HEK293 (cell line): ENCODE results near the gene RAB3GAP2.
A peak's percentile ranks its signal among the peaks of the same experiment; 100 is the strongest.

Experiments used
- CTCF ChIA-PET: fragments of 350-600 bp; formaldehyde crosslinking; extraction: SDS; loops from one replicate; lab custom pipeline; 2021; ENCODE audit warnings: antibody characterized with exemption; lab: Yijun Ruan, JAX
- POLR2A ChIA-PET: fragments of 300-600 bp; formaldehyde crosslinking; extraction: SDS; loops from one replicate; lab custom pipeline; 2020; ENCODE audit warnings: antibody characterized with exemption, inconsistent platforms; lab: Yijun Ruan, JAX
- H3K27ac ChIP-seq: fragments of 200-500 bp; sonication (Bioruptor generic); 2 replicates; pipeline ENCODE4 v1.5.1; 2014; ENCODE audit warnings: low read depth, low read length, control low read depth, inconsistent platforms; ENCODE audit errors: extremely low read depth
- H3K36me3 ChIP-seq, 2 experiments: fragments of 200-500 bp in 1 of 2; sonication (Bioruptor generic) in 1 of 2; 1 replicate in 1 of 2; 2 replicates in 1 of 2; pipeline ENCODE4 v1.5.1; 2014 to 2017; ENCODE audit warnings: inconsistent platforms in 2 of 2, low read length in 2 of 2; ENCODE audit not compliant: control insufficient read depth in 2 of 2, insufficient read depth in 1 of 2
- H3K4me1 ChIP-seq: fragments of 200-500 bp; sonication (Bioruptor generic); 2 replicates; pipeline ENCODE4 v1.5.1; 2014; ENCODE audit warnings: mild to moderate bottlenecking, low read length, inconsistent platforms; ENCODE audit not compliant: control insufficient read depth, insufficient read depth
- H3K4me3 ChIP-seq: 2 replicates; pipeline ENCODE4 v1.5.1; 2011; ENCODE audit warnings: low read depth, mild to moderate bottlenecking, control low read depth, low read length, moderate library complexity
- H3K9me3 ChIP-seq: fragments of 200-500 bp; sonication (Bioruptor generic); 2 replicates; pipeline ENCODE4 v1.5.1; 2014; ENCODE audit warnings: low read depth, low read length, inconsistent platforms; ENCODE audit not compliant: control insufficient read depth, insufficient read depth
- ATF2 ChIP-seq: fragments of 450-650 bp; formaldehyde crosslinking; IDR thresholded peaks from 2 replicates; pipeline ENCODE4 v1.5.1; 2016; ENCODE audit warnings: missing biosample characterization, missing genetic modification characterization, low read depth
- CTCF ChIP-seq: fragments of 450-650 bp; formaldehyde crosslinking; IDR thresholded peaks from 2 replicates; pipeline ENCODE4 v1.5.1; 2016; ENCODE audit warnings: missing biosample characterization, missing genetic modification characterization
- GFI1B ChIP-seq: fragments of 450-650 bp; formaldehyde crosslinking; IDR thresholded peaks from 2 replicates; pipeline ENCODE4 v1.5.1; 2016; ENCODE audit warnings: missing biosample characterization, missing genetic modification characterization
- MEIS1 ChIP-seq: sonication (generic); formaldehyde crosslinking; IDR thresholded peaks from 2 replicates; pipeline ENCODE4 v1.8.1; 2022; ENCODE audit warnings: missing genetic modification reagents, mild to moderate bottlenecking, borderline replicate concordance
- SCRT2 ChIP-seq: fragments of 450-650 bp; formaldehyde crosslinking; IDR thresholded peaks from 2 replicates; pipeline ENCODE4 v1.5.1; 2016; ENCODE audit warnings: missing biosample characterization, missing genetic modification characterization
- SETDB1 ChIP-seq: IDR thresholded peaks from one replicate; pipeline ENCODE4 v1.6.1; 2017; ENCODE audit warnings: mild to moderate bottlenecking, low read length, moderate library complexity, mixed read lengths; ENCODE audit not compliant: insufficient read length
- ZBTB48 ChIP-seq: fragments of 450-650 bp; formaldehyde crosslinking; IDR thresholded peaks from 2 replicates; pipeline ENCODE4 v1.5.1; 2016; ENCODE audit warnings: missing biosample characterization, missing genetic modification characterization
- ZFP37 ChIP-seq: fragments of 450-650 bp; formaldehyde crosslinking; IDR thresholded peaks from 2 replicates; pipeline ENCODE4 v1.5.1; 2016; ENCODE audit warnings: missing biosample characterization, missing genetic modification characterization
- ZFP69B ChIP-seq: fragments of 450-650 bp; formaldehyde crosslinking; IDR thresholded peaks from 2 replicates; pipeline ENCODE4 v1.5.1; 2016; ENCODE audit warnings: missing biosample characterization, missing genetic modification characterization
- ZNF211 ChIP-seq: fragments of 450-650 bp; formaldehyde crosslinking; IDR thresholded peaks from 2 replicates; pipeline ENCODE4 v1.5.1; 2016; ENCODE audit warnings: low read depth, missing biosample characterization, missing genetic modification characterization
- ZNF223 ChIP-seq: fragments of 450-650 bp; formaldehyde crosslinking; IDR thresholded peaks from 2 replicates; pipeline ENCODE4 v1.5.1; 2016; ENCODE audit warnings: missing biosample characterization, missing genetic modification characterization
- ZNF24 ChIP-seq: fragments of 450-650 bp; formaldehyde crosslinking; IDR thresholded peaks from 2 replicates; pipeline ENCODE4 v1.5.1; 2016; ENCODE audit warnings: missing biosample characterization, missing genetic modification characterization
- ZNF404 ChIP-seq: fragments of 450-650 bp; formaldehyde crosslinking; IDR thresholded peaks from 2 replicates; pipeline ENCODE4 v1.5.1; 2017; ENCODE audit warnings: missing biosample characterization, missing genetic modification characterization
- ZNF449 ChIP-seq: fragments of 450-650 bp; formaldehyde crosslinking; IDR thresholded peaks from 2 replicates; pipeline ENCODE4 v1.5.1; 2017; ENCODE audit warnings: missing biosample characterization, mild to moderate bottlenecking, missing genetic modification characterization, moderate library complexity
- ZNF513 ChIP-seq: fragments of 450-650 bp; IDR thresholded peaks from 2 replicates; pipeline ENCODE4 v1.5.1; 2018; ENCODE audit warnings: missing biosample characterization, missing genetic modification characterization
- ZNF610 ChIP-seq: fragments of 450-650 bp; formaldehyde crosslinking; IDR thresholded peaks from 2 replicates; pipeline ENCODE4 v1.5.1; 2016; ENCODE audit warnings: missing biosample characterization, missing genetic modification characterization, borderline replicate concordance
- ZNF670 ChIP-seq: fragments of 450-650 bp; formaldehyde crosslinking; IDR thresholded peaks from 2 replicates; pipeline ENCODE4 v1.5.1; 2016; ENCODE audit warnings: missing biosample characterization, missing genetic modification characterization, low read depth
- ZNF707 ChIP-seq: fragments of 450-650 bp; formaldehyde crosslinking; IDR thresholded peaks from 2 replicates; pipeline ENCODE4 v1.5.1; 2016; ENCODE audit warnings: missing biosample characterization, missing genetic modification characterization
- ZNF768 ChIP-seq: fragments of 450-650 bp; formaldehyde crosslinking; IDR thresholded peaks from 2 replicates; pipeline ENCODE4 v1.5.1; 2018; ENCODE audit warnings: missing biosample characterization, mild to moderate bottlenecking, missing genetic modification characterization
- ZNF791 ChIP-seq: fragments of 450-650 bp; formaldehyde crosslinking; IDR thresholded peaks from 2 replicates; pipeline ENCODE4 v1.5.1; 2016; ENCODE audit warnings: missing biosample characterization, missing genetic modification characterization
- ZSCAN16 ChIP-seq: fragments of 450-650 bp; formaldehyde crosslinking; IDR thresholded peaks from 2 replicates; pipeline ENCODE4 v1.5.1; 2016; ENCODE audit warnings: missing biosample characterization, missing genetic modification characterization
- ZSCAN30 ChIP-seq: fragments of 450-650 bp; IDR thresholded peaks from 2 replicates; pipeline ENCODE4 v1.5.1; 2018; ENCODE audit warnings: missing biosample characterization, mild to moderate bottlenecking, missing genetic modification characterization, moderate library complexity
- TF ChIP-seq, protein P1 (sequence below): fragments of 450-650 bp; formaldehyde crosslinking; IDR thresholded peaks from 2 replicates; pipeline ENCODE4 v1.5.1; 2016; ENCODE audit warnings: missing biosample characterization, missing genetic modification characterization

RAB3GAP2 gene

DNA sequence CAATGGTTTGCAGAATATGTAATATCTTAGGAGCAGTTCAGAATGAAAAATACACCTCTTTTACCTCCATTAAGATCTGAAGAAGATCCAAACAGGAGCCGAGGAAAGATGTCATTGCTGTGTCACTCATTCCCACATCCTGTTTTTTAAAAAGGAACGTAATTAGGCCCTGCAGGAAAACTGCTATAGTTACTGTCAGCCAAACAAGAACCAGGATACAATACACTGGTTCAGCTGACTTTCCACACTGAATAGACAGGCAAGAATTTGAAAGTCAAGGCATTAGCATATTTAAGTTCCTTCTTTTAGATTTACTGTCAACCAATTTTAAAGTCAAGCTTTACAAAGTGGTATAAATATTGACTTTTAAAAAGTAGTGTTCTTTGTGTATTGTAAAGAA, 114.5 kb downstream of the RAB3GAP2 start:
- no peaks in the 10 kb centered on the region for H3K9me3 ChIP-seq
- no peak overlapping the region for H3K27ac ChIP-seq
- TF ChIP-seq CTCF (no peak), ZNF404 (tag by site-specific recombination) (no peak), ZNF223 (tag by site-specific recombination) (no peak), SCRT2 (tag by site-specific recombination) (no peak), ZFP69B (tag by site-specific recombination) (no peak)
- no peaks in the 10 kb centered on the region for H3K4me1 ChIP-seq
- H3K4me3 ChIP-seq: no peak overlapping the region
- H3K36me3 ChIP-seq: peaks cover 5 to 75% of the 10 kb centered on the region in 2 experiments; a peak in 2 of 3 replicates
- CTCF ChIA-PET: interaction anchor here (1.9 kb wide), 1 partner anchor 32 kb away, joined by 6 read pairs; no protein-coding TSS in a partner anchor
- POLR2A ChIA-PET: no interaction called here

DNA sequence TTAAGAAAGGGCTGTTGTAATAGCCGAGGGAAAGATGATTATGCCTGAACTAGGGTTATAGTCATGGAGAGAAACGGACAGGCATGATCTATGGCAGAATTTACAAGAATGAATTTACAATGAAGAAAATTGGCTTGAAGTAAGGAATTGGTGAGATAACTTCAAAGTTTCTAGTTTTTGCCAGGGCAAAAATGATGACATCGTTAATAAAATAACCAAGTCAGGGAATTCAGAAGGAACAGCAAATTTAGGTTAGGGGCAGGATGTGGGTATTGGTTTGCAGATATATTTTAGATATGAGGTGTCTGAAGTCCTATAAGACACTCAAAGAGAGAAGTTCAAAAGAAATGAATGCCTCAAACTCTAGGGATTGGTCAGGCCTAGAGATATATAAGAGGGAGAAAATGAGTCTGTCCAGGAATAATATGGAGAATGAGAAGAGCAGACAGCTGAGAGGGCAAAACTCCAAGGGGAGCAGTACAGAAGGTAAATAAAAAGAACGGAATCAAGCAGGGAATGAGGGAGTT, 115.6 kb downstream of the RAB3GAP2 start:
- Histone ChIP-seq H3K4me1 (no peaks in the 10 kb centered on the region), H3K27ac (no peak overlapping the region), H3K36me3 (peaks cover 7 to 82% of the 10 kb centered on the region in 2 experiments; a peak in 2 of 3 replicates), H3K9me3 (no peaks in the 10 kb centered on the region), H3K4me3 (no peak overlapping the region)
- POLR2A ChIA-PET: no interaction called here
- TF ChIP-seq ATF2 (tag by site-specific recombination) (0 out of 2 replicates have a peak, but pooled peaks have one; percentile 46), ZNF513 (no peak)
- CTCF ChIA-PET: interaction anchor here (0.5 kb wide), 1 partner anchor 124 kb away, joined by 3 read pairs; no protein-coding TSS in a partner anchor

DNA sequence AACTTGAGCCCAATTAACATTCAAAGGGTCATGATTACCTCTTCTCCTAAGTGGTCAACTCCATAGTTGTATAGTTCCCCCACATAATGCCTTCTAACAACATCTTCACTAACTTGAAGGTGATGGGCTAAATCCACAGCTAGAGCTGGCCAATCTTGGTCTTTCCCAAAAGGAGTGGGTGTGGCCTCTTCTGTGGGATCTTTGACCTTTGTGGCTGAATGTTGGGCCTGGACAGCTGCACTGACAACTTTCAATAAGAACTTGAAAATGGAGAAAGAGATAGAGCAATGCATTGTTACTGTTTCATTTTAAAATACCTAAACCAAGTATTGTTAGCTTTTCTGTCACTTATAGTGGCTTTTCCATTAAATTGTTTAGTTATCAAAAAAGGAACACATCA, 119.1 kb downstream of the RAB3GAP2 start:
- H3K36me3 ChIP-seq: peaks cover 13 to 68% of the 10 kb centered on the region in 2 experiments

DNA sequence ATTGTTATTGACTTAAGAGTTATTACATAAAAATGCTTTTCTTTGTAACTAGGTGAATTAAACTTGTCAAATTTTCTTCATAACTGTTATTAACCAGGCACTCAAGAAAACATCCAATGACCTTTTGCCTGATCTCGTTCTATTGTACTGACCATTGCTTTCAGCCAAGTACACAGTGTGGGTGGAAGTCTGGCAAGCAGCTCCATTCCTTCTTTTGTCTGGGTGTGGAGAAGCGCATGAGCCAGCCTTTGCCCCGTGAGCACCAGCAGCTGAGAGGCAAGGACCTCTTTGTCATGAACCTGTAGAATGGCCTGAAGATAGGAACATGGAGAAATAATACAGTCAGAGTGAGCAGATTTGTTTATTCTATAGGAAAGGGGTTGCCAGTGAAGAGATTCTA, 120.8 kb downstream of the RAB3GAP2 start:
- Histone ChIP-seq H3K9me3 (no peaks in the 10 kb centered on the region), H3K4me3 (no peak overlapping the region), H3K27ac (no peak overlapping the region), H3K4me1 (no peaks in the 10 kb centered on the region), H3K36me3 (peaks cover 13 to 58% of the 10 kb centered on the region in 2 experiments)
- ChIA-PET POLR2A (no interaction called here), CTCF (no interaction called here)
- TF ChIP-seq SETDB1 (no peak), ZSCAN16 (no peak), ZBTB48 (tag by site-specific recombination) (no peak), ZFP37 (no peak), ZSCAN30 (tag by site-specific recombination) (no peak), ZNF449 (tag by site-specific recombination) (no peak), ZNF768 (tag by site-specific recombination) (no peak), MEIS1 (no peak), ZNF24 (tag by site-specific recombination) (no peak), ZNF791 (tag by site-specific recombination) (no peak), ZNF707 (tag by site-specific recombination) (no peak), ZNF610 (tag by site-specific recombination) (no peak)
- TF ChIP-seq, protein P1, sequence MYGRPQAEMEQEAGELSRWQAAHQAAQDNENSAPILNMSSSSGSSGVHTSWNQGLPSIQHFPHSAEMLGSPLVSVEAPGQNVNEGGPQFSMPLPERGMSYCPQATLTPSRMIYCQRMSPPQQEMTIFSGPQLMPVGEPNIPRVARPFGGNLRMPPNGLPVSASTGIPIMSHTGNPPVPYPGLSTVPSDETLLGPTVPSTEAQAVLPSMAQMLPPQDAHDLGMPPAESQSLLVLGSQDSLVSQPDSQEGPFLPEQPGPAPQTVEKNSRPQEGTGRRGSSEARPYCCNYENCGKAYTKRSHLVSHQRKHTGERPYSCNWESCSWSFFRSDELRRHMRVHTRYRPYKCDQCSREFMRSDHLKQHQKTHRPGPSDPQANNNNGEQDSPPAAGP (tag by site-specific recombination): no peak

More for the DNA sequence above, 119.1 kb downstream of the RAB3GAP2 start:
- ChIA-PET CTCF (interaction anchor here (0.8 to 1.3 kb wide), 2 partner anchors 29 to 143 kb away, joined by 3 to 5 read pairs; no protein-coding TSS in a partner anchor), POLR2A (no interaction called here)
- Histone ChIP-seq H3K9me3 (no peaks in the 10 kb centered on the region), H3K4me1 (no peaks in the 10 kb centered on the region), H3K27ac (no peak overlapping the region), H3K4me3 (no peak overlapping the region)
- no peak for TF ChIP-seq GFI1B (tag by site-specific recombination)
- no peak for TF ChIP-seq ZNF211 (tag by site-specific recombination)
- TF ChIP-seq ZNF670: no peak
